22Rv1 (cell line): Measurements from ENCODE around the gene EED.

Source experiments
- H3K27ac ChIP-seq: fragments of 450-650 bp; 2 replicates; pipeline ENCODE4 v1.5.1; 2017
- CTCF ChIP-seq: fragments of 450-650 bp; IDR thresholded peaks from 2 replicates; pipeline ENCODE4 v1.5.1; 2017; ENCODE audit warnings: mild to moderate bottlenecking
- ZFX ChIP-seq: fragments of 450-650 bp; IDR thresholded peaks from 2 replicates; pipeline ENCODE4 v1.6.1; 2017; ENCODE audit warnings: antibody characterized with exemption, borderline replicate concordance

The EED gene

GRCh38 chr11:86201371-86201884, 43.1 kb upstream of the EED start:
- no peak for TF ChIP-seq ZFX
- no peak for TF ChIP-seq CTCF
- no peak overlapping the region for H3K27ac ChIP-seq

- TF ChIP-seq ZFX (no peak), CTCF (no peak)
- no peak overlapping the region for H3K27ac ChIP-seq
Measured at GRCh38 chr11:86202013-86202336, 42.6 kb upstream of the EED start.

GRCh38 chr11:86204356-86204755, 40.2 kb upstream of the EED start:
- H3K27ac ChIP-seq, result no peak overlapping the region
- TF ChIP-seq ZFX, result no peak
- no peak for TF ChIP-seq CTCF

- TF ChIP-seq CTCF (no peak), ZFX (no peak)
- H3K27ac ChIP-seq, result no peak overlapping the region
Measured at GRCh38 chr11:86205421-86206336, 38.9 kb upstream of the EED start.

- H3K27ac ChIP-seq, result no peak overlapping the region
- TF ChIP-seq ZFX, result no peak
- TF ChIP-seq CTCF, result no peak
Measured at GRCh38 chr11:86206337-86206695, 38.2 kb upstream of the EED start.

- H3K27ac ChIP-seq, result no peak overlapping the region
- TF ChIP-seq ZFX (no peak), CTCF (no peak)
Measured at GRCh38 chr11:86207413-86207812, 37.1 kb upstream of the EED start.

- H3K27ac ChIP-seq, result no peak overlapping the region
- TF ChIP-seq CTCF (no peak), ZFX (no peak)
Measured at GRCh38 chr11:86208572-86208971, 36.0 kb upstream of the EED start.
